Body of pancreas (tissue), 4 donors: Measurements from ENCODE around the gene TAGAP. TPM values are rescaled to one million over a fixed set of nuclear protein-coding genes. Genes with fewer than 3 reads are reported as not detected.

Experiments used
- ATAC-seq: fragments of 150-250 bp; one replicate; pipeline ENCODE4 v1.9.1; 2016
- DNase-seq, 4 donors: peaks; one replicate each; pipeline ENCODE4 v3.0.0-alpha.2; 2019
- H3K27ac ChIP-seq, 4 donors: fragments of 200-600 bp; sonication (generic); 1 replicate in 3 of 4; 2 replicates in 1 of 4; pipeline versions ENCODE4 v1.5.1 to v1.6.1; 2016 to 2019; ENCODE audit warnings: mild to moderate bottlenecking in 1 of 4, mixed read lengths in 1 of 4, moderate library complexity in 1 of 4
- H3K27me3 ChIP-seq, 2 donors: fragments of 200-600 bp; sonication (generic); one replicate each; pipeline ENCODE4 v1.6.0; 2016; ENCODE audit warnings: mild to moderate bottlenecking in 1 of 2
- H3K36me3 ChIP-seq, 2 donors: fragments of 200-600 bp; sonication (generic); replicated peaks in 1 of 2; 2 replicates each; pipeline ENCODE4 v1.5.1; 2016; ENCODE audit warnings: low read depth in 2 of 2; ENCODE audit not compliant: insufficient read depth in 1 of 2
- H3K4me1 ChIP-seq: fragments of 200-600 bp; sonication (generic); one replicate; pipeline ENCODE4 v1.6.0; 2016
- H3K4me3 ChIP-seq, 2 donors: fragments of 200-600 bp; sonication (generic); 1 replicate in 1 of 2; 2 replicates in 1 of 2; pipeline ENCODE4 v1.5.1; 2016 to 2019
- H3K9me3 ChIP-seq, 3 donors: fragments of 200-600 bp; sonication (generic); 1 replicate in 2 of 3; 2 replicates in 1 of 3; pipeline ENCODE4 v1.5.1; 2016
- CTCF ChIP-seq, 7 experiments: fragments of 450-650 bp in 4 of 7; fragments of 200-600 bp in 3 of 7; sonication (generic) in 3 of 7; IDR thresholded peaks; one replicate each; pipeline ENCODE4 v1.5.1; 2016 to 2019; ENCODE audit warnings: antibody characterized with exemption in 7 of 7
- POLR2A ChIP-seq, 3 donors: fragments of 450-650 bp; IDR thresholded peaks; one replicate each; pipeline ENCODE4 v1.6.1; 2016; ENCODE audit warnings: antibody characterized with exemption in 3 of 3, mild to moderate bottlenecking in 2 of 3
- WGBS, 2 donors: methylation state at CpG; one replicate each; pipeline ENCODE4 v1.1.5; 2017; 5-methylcytosine and 5-hydroxymethylcytosine counted together
- intact Hi-C: fragments of 100-400 bp; cut with DNase I; formaldehyde crosslinking; loops from one replicate; pipeline ENCODE4 v1.15.1; 2023
- total RNA-seq, 2 donors: library from RNA; depleted of rRNA; stranded (reverse); fragments of >200 nt; gene quantifications; one replicate each; pipeline ENCODE4 v1.1.0, GENCODE V29; 2016

Gene TAGAP
- total RNA-seq, 2 donors from 2014 or later: 0.99 to 2.3 TPM

- 56 to 62% methylated on average over 3 of the region's 3 CpGs for WGBS, 2 donors
- ATAC-seq: no peak
- intact Hi-C loops: no loop called here
Measured at GRCh38 chr6:159066483-159066882, 21.7 kb upstream of the TAGAP start.

GRCh38 chr6:159065759-159066329 lies 21.1 kb upstream of the TAGAP start:
- no peak for DNase-seq
- intact Hi-C loops: no loop called here
- H3K9me3 ChIP-seq: no peaks in the 10 kb centered on the region

More at GRCh38 chr6:159066483-159066882, 21.7 kb upstream of the TAGAP start:
- peak in 1 of 4 donors; percentile 29 for DNase-seq
- Histone ChIP-seq H3K9me3 (no peaks in the 10 kb centered on the region), H3K36me3 (no peaks in the 10 kb centered on the region), H3K4me1 (no peaks in the 10 kb centered on the region), H3K4me3 (no peak overlapping the region), H3K27me3 (no peaks in the 10 kb centered on the region), H3K27ac (no peak overlapping the region)
- no peak for TF ChIP-seq POLR2A (IDR thresholded peaks at IDR 0.05)
- no peak for TF ChIP-seq CTCF (IDR thresholded peaks at IDR 0.05)

GRCh38 chr6:159065091-159065490 lies 20.3 kb upstream of the TAGAP start:
- H3K4me1 ChIP-seq: no peaks in the 10 kb centered on the region
- H3K4me3 ChIP-seq: no peak overlapping the region
- H3K36me3 ChIP-seq: no peaks in the 10 kb centered on the region
- intact Hi-C loops: no loop called here
- DNase-seq (no peak), ATAC-seq (no peak)
- no peaks in the 10 kb centered on the region for H3K9me3 ChIP-seq
- no peak overlapping the region for H3K27ac ChIP-seq
- no peaks in the 10 kb centered on the region for H3K27me3 ChIP-seq
- TF ChIP-seq CTCF (IDR thresholded peaks at IDR 0.05) (no peak), POLR2A (IDR thresholded peaks at IDR 0.05) (no peak)
- 72 to 87% methylated on average over 5 to 6 of the region's 6 CpGs for WGBS, 2 donors

More at GRCh38 chr6:159065759-159066329, 21.1 kb upstream of the TAGAP start:
- Histone ChIP-seq H3K27me3 (no peaks in the 10 kb centered on the region), H3K27ac (no peak overlapping the region), H3K4me1 (no peaks in the 10 kb centered on the region), H3K4me3 (no peak overlapping the region), H3K36me3 (no peaks in the 10 kb centered on the region)
- TF ChIP-seq CTCF (IDR thresholded peaks at IDR 0.05) (no peak), POLR2A (IDR thresholded peaks at IDR 0.05) (no peak)
- 87 to 88% methylated on average over 3 of the region's 3 CpGs for WGBS, 2 donors
- no peak for ATAC-seq

GRCh38 chr6:159064477-159064876 lies 19.7 kb upstream of the TAGAP start:
- Histone ChIP-seq H3K36me3 (no peaks in the 10 kb centered on the region), H3K27me3 (no peaks in the 10 kb centered on the region), H3K27ac (no peak overlapping the region), H3K9me3 (no peaks in the 10 kb centered on the region), H3K4me3 (no peak overlapping the region), H3K4me1 (no peaks in the 10 kb centered on the region)
- TF ChIP-seq CTCF (IDR thresholded peaks at IDR 0.05): no peak
- no peak for TF ChIP-seq POLR2A (IDR thresholded peaks at IDR 0.05)
- DNase-seq (no peak), ATAC-seq (no peak)
- 63 to 66% methylated on average over 8 of the region's 8 CpGs for WGBS, 2 donors
- intact Hi-C loops: no loop called here

GRCh38 chr6:159063549-159063948 lies 18.8 kb upstream of the TAGAP start:
- WGBS, 2 donors: 68 to 78% methylated on average over 6 of the region's 6 CpGs
- Histone ChIP-seq H3K36me3 (no peaks in the 10 kb centered on the region), H3K27me3 (no peaks in the 10 kb centered on the region), H3K9me3 (no peaks in the 10 kb centered on the region), H3K4me1 (no peaks in the 10 kb centered on the region), H3K4me3 (no peak overlapping the region), H3K27ac (no peak overlapping the region)
- DNase-seq (no peak), ATAC-seq (no peak)
- TF ChIP-seq POLR2A (IDR thresholded peaks at IDR 0.05): no peak
- TF ChIP-seq CTCF (IDR thresholded peaks at IDR 0.05): no peak
- intact Hi-C loops: no loop called here
